Endodermal cell (in vitro differentiated cells): Measurements from ENCODE around the gene SMARCA2. TPM values are rescaled to one million over a fixed set of nuclear protein-coding genes. Genes with fewer than 3 reads are reported as not detected.
A peak's percentile ranks its signal among the peaks of the same experiment; 100 is the strongest.

Source experiments
- DNase-seq: peaks from one replicate; pipeline ENCODE4 v3.0.0-alpha.2; 2017
- H3K27ac ChIP-seq: 2 replicates; pipeline ENCODE4 v1.5.1; 2013; ENCODE audit warnings: mild to moderate bottlenecking, low read depth, low read length, moderate library complexity
- H3K27me3 ChIP-seq: 2 replicates; pipeline ENCODE4 v1.6.1; 2013; ENCODE audit warnings: mild to moderate bottlenecking, low read length, moderate library complexity; ENCODE audit not compliant: insufficient read depth, control insufficient read depth, poor library complexity, severe bottlenecking
- H3K36me3 ChIP-seq: 2 replicates; pipeline ENCODE4 v1.7.0; 2013; ENCODE audit warnings: mild to moderate bottlenecking, low read length, moderate library complexity; ENCODE audit not compliant: control insufficient read depth, insufficient read depth
- H3K4me1 ChIP-seq: one replicate; pipeline ENCODE4 v1.7.0; 2013; ENCODE audit warnings: low read length; ENCODE audit not compliant: control insufficient read depth, insufficient read depth
- H3K4me3 ChIP-seq: 2 replicates; pipeline ENCODE4 v1.5.1; 2013; ENCODE audit warnings: mild to moderate bottlenecking, low read length, moderate library complexity
- H3K9ac ChIP-seq: 2 replicates; pipeline ENCODE4 v1.6.1; 2013; ENCODE audit warnings: mild to moderate bottlenecking, low read length, moderate library complexity; ENCODE audit not compliant: poor library complexity, severe bottlenecking; ENCODE audit errors: extremely low read depth
- H3K9me3 ChIP-seq: 2 replicates; pipeline ENCODE4 v1.6.1; 2013; ENCODE audit warnings: mild to moderate bottlenecking, low read length, moderate library complexity; ENCODE audit not compliant: control insufficient read depth
- H3K27ac Mint-ChIP-seq: 2 replicates; pipeline ENCODE4 v1.8.0; 2020; ENCODE audit warnings: mixed read lengths
- H3K27me3 Mint-ChIP-seq: 2 replicates; pipeline ENCODE4 v1.8.0; 2021; ENCODE audit warnings: mild to moderate bottlenecking, mixed read lengths; ENCODE audit not compliant: insufficient read depth
- H3K36me3 Mint-ChIP-seq: 2 replicates; pipeline ENCODE4 v1.8.0; 2020; ENCODE audit warnings: low read depth, mixed read lengths
- H3K4me1 Mint-ChIP-seq: 2 replicates; pipeline ENCODE4 v1.8.0; 2020; ENCODE audit warnings: mixed read lengths
- H3K4me3 Mint-ChIP-seq: 2 replicates; pipeline ENCODE4 v1.8.0; 2020; ENCODE audit warnings: mild to moderate bottlenecking, moderate library complexity, mixed read lengths
- H3K9me3 Mint-ChIP-seq: 2 replicates; pipeline ENCODE4 v1.8.0; 2020; ENCODE audit warnings: mild to moderate bottlenecking, mixed read lengths
- WGBS, 2 experiments: methylation state at CpG; one replicate each; pipeline versions ENCODE4 v1.1.5 to v1.1.7; 2013; ENCODE audit warnings: missing lambda C conversion rate in 2 of 2, mixed read lengths in 1 of 2; ENCODE audit not compliant: insufficient coverage in 1 of 2, insufficient read length in 1 of 2; 5-methylcytosine and 5-hydroxymethylcytosine counted together
- total RNA-seq, 2 donors: library from RNA; stranded (reverse); fragmentation: NEBNext Ultra II Directional in 1 of 2; extraction: Animal tissue kit (Norgen Biotek cat#: 25700) in 1 of 2; gene quantifications; 2 replicates in 1 of 2; 3 replicates in 1 of 2; pipeline ENCODE4 v1.2.1, GENCODE V29; 2021
- TF ChIP-seq, protein P1 (sequence below): fragments of 200-600 bp; sonication (generic); conservative IDR thresholded peaks from 2 replicates; pipeline ENCODE4 v1.5.0; 2021; ENCODE audit warnings: antibody characterized with exemption, mild to moderate bottlenecking

The SMARCA2 gene
- total RNA-seq, 2 donors from 2014 or later: 2.6 to 8.6 TPM

DNA sequence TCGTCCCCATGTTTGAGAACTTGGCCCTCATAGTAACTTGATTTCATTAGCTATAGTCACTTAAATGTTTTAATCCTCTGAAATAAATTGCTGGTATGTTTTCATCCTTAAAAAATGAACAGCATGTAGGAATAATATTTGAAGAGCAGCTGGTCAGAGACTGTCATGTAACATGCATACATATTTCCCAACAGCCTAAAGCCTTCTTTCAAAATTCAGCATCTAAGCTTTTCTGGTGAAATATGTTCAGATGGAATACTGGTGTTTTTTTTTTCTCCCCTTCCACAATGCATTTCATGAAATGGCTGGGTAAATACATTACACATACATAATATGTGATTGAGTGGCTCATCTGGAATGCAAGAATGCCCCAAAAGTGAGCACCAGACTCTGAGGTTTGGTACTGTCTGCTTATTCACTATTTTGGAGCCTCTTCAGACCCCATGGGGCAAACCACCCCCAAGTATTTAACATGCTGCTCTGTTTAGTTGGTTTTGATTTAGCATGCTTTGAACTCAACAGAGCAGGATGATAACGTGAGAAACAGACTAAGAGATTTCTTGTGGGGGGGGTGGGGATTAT lies 94.0 kb downstream of the SMARCA2 start:
- Mint-ChIP-seq H3K36me3 (no peaks in the 10 kb centered on the region), H3K9me3 (no peaks in the 10 kb centered on the region), H3K4me3 (no peak overlapping the region), H3K27me3 (no peaks in the 10 kb centered on the region), H3K27ac (no peak overlapping the region), H3K4me1 (peaks cover 14% of the 10 kb centered on the region)
- TF ChIP-seq, protein P1, sequence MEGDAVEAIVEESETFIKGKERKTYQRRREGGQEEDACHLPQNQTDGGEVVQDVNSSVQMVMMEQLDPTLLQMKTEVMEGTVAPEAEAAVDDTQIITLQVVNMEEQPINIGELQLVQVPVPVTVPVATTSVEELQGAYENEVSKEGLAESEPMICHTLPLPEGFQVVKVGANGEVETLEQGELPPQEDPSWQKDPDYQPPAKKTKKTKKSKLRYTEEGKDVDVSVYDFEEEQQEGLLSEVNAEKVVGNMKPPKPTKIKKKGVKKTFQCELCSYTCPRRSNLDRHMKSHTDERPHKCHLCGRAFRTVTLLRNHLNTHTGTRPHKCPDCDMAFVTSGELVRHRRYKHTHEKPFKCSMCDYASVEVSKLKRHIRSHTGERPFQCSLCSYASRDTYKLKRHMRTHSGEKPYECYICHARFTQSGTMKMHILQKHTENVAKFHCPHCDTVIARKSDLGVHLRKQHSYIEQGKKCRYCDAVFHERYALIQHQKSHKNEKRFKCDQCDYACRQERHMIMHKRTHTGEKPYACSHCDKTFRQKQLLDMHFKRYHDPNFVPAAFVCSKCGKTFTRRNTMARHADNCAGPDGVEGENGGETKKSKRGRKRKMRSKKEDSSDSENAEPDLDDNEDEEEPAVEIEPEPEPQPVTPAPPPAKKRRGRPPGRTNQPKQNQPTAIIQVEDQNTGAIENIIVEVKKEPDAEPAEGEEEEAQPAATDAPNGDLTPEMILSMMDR: no peak
- no peaks in the 10 kb centered on the region for H3K4me1 ChIP-seq
- no peak overlapping the region for H3K4me3 ChIP-seq
- no peaks in the 10 kb centered on the region for H3K9me3 ChIP-seq
- H3K36me3 ChIP-seq: no peaks in the 10 kb centered on the region
- WGBS, 2 experiments: 67% methylated on average over 2 of the region's 2 CpGs; no CpG with 5 or more reads in 1 of the 2 experiments
- H3K9ac ChIP-seq: no peak overlapping the region
- no peak for DNase-seq
- no peak overlapping the region for H3K27ac ChIP-seq
- H3K27me3 ChIP-seq: no peaks in the 10 kb centered on the region

DNA sequence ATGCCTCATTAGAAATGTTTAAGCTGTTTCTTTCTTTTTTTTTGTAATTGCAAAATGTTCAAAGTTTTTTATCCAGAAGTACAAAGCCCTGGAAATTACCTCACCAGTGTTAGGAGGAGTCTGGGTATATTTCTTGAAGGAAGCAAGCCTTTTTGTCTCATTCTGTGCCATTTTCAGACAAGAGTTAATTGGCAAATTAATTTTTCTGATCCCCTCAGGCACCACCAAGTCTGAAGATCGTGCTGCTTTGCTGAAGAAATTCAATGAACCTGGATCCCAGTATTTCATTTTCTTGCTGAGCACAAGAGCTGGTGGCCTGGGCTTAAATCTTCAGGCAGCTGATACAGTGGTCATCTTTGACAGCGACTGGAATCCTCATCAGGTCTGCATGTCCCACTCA lies 94.9 kb downstream of the SMARCA2 start:
- TF ChIP-seq, protein P1: no peak
- Mint-ChIP-seq H3K36me3 (no peaks in the 10 kb centered on the region), H3K4me1 (peaks cover 14% of the 10 kb centered on the region), H3K27ac (no peak overlapping the region), H3K4me3 (no peak overlapping the region), H3K27me3 (no peaks in the 10 kb centered on the region), H3K9me3 (no peaks in the 10 kb centered on the region)
- Histone ChIP-seq H3K4me3 (no peak overlapping the region), H3K36me3 (no peaks in the 10 kb centered on the region), H3K27me3 (no peaks in the 10 kb centered on the region), H3K27ac (no peak overlapping the region), H3K9me3 (no peaks in the 10 kb centered on the region), H3K9ac (no peak overlapping the region), H3K4me1 (no peaks in the 10 kb centered on the region)
- no peak for DNase-seq
- 88 to 100% methylated on average over 2 of the region's 2 CpGs for WGBS, 2 experiments

DNA sequence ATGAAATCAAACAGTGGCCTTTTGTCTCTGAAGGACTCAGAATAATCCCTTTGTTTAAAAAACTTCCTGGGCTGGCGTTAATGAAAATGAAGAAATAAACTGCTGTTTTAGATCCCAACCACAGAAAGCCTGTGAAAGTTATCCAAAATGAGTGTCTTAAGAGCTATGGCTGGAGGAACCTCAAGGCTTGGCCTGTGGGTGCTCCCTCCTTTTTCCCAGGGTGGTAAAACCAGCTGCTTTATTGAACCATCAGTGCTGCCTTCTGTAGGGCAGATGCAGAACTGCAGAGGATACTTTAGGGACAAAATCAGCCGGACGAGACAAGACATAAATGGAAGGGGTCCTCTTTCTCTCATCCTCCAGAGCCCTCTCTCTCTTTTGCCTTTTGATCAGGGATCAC lies 100.9 kb downstream of the SMARCA2 start:
- Histone ChIP-seq H3K36me3 (no peaks in the 10 kb centered on the region), H3K4me3 (no peak overlapping the region), H3K4me1 (no peaks in the 10 kb centered on the region), H3K9ac (no peak overlapping the region), H3K27me3 (no peaks in the 10 kb centered on the region), H3K27ac (no peak overlapping the region), H3K9me3 (no peaks in the 10 kb centered on the region)
- no peaks in the 10 kb centered on the region for H3K4me1 Mint-ChIP-seq
- 65 to 88% methylated on average over 3 of the region's 3 CpGs for WGBS, 2 experiments
- H3K9me3 Mint-ChIP-seq: no peaks in the 10 kb centered on the region
- no peak overlapping the region for H3K4me3 Mint-ChIP-seq
- no peak overlapping the region for H3K27ac Mint-ChIP-seq
- no peaks in the 10 kb centered on the region for H3K27me3 Mint-ChIP-seq
- H3K36me3 Mint-ChIP-seq: no peaks in the 10 kb centered on the region
- TF ChIP-seq, protein P1: peak; percentile 81
- DNase-seq: peak; percentile 82
